H1 (cell line): ENCODE results near the gene GSTT4.

Source experiments
- BACH1 ChIP-seq: IDR thresholded peaks from 2 replicates; pipeline ENCODE4 v1.6.1; 2012; ENCODE audit warnings: low read length, improper control_type of control experiment
- CBX8 ChIP-seq: fragments of 300-800, 300-1000 bp; sonication (generic); IDR thresholded peaks from 2 replicates; pipeline ENCODE4 v1.7.1; 2016; ENCODE audit warnings: low read depth, low read length, borderline replicate concordance
- EGR1 ChIP-seq: IDR thresholded peaks from 2 replicates; pipeline ENCODE4 v1.6.1; 2011; ENCODE audit warnings: low read depth, low read length, borderline replicate concordance
- FOSL1 ChIP-seq: IDR thresholded peaks from 2 replicates; pipeline ENCODE4 v1.6.1; 2011; ENCODE audit warnings: mild to moderate bottlenecking, low read depth, low read length, moderate library complexity; ENCODE audit not compliant: insufficient read depth
- MAFK ChIP-seq: IDR thresholded peaks from 2 replicates; pipeline ENCODE4 v1.6.1; 2012; ENCODE audit warnings: low read depth, mild to moderate bottlenecking, improper control_type of control experiment, low read length
- POLR2A ChIP-seq, 2 experiments: IDR thresholded peaks; 1 replicate in 1 of 2; 2 replicates in 1 of 2; pipeline ENCODE4 v1.6.1; 2011; ENCODE audit warnings: low read depth in 2 of 2, low read length in 2 of 2, mild to moderate bottlenecking in 2 of 2; ENCODE audit errors: control extremely low read depth in 1 of 2
- POLR2AphosphoS5 ChIP-seq: IDR thresholded peaks from 2 replicates; pipeline ENCODE4 v1.6.1; 2011; ENCODE audit warnings: low read depth, low read length
- RAD21 ChIP-seq, 2 experiments: IDR thresholded peaks in 1 of 2; conservative IDR thresholded peaks in 1 of 2; 2 replicates each; pipeline ENCODE4 v1.6.1; 2011; ENCODE audit warnings: low read depth in 2 of 2, low read length in 2 of 2, improper control_type of control experiment in 1 of 2, inconsistent platforms in 1 of 2, mild to moderate bottlenecking in 1 of 2, moderate library complexity in 1 of 2
- RFX5 ChIP-seq: IDR thresholded peaks from 2 replicates; pipeline ENCODE4 v1.6.1; 2011; ENCODE audit warnings: low read depth, low read length, improper control_type of control experiment, borderline replicate concordance
- RXRA ChIP-seq: IDR thresholded peaks from 2 replicates; pipeline ENCODE4 v1.6.1; 2011; ENCODE audit warnings: low read depth, mild to moderate bottlenecking, low read length, moderate library complexity; ENCODE audit not compliant: insufficient read depth
- TF ChIP-seq, protein P1 (sequence below), 3 experiments: IDR thresholded peaks; 1 replicate in 2 of 3; 2 replicates in 1 of 3; pipeline versions ENCODE4 v1.5.1 to v1.6.1; 2011; ENCODE audit warnings: low read length in 3 of 3, mild to moderate bottlenecking in 3 of 3, inconsistent platforms in 2 of 3, low read depth in 1 of 3, moderate library complexity in 1 of 3; ENCODE audit not compliant: insufficient read depth in 1 of 3; ENCODE audit errors: control extremely low read depth in 1 of 3
- TF ChIP-seq, protein P2 (sequence below): IDR thresholded peaks from 2 replicates; pipeline ENCODE4 v1.6.1; 2011; ENCODE audit warnings: low read length, improper control_type of control experiment

DNA sequence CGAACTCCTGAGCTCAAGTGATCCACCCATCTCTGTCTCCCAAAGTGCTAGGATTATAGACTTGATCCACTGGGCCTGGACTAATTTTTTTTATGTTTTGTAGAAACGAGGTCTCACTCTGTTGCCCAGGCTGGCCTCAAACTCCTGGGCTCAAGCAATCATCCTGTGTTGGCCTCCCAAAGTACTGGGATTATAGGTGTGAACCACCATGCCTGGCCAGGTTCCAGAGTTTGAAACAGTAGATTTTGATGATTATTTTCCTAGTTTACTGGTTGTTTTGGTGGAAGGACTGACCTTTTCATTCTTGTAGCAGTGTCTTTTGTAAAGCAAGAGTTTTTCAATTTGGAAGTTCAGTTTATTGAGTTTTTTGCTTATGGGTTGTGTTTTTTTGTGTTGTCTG is 20.8 kb upstream of the GSTT4 start:
- TF ChIP-seq POLR2A (IDR thresholded peaks at IDR 0.05; ENCODE audit: control extremely low read depth in 1 of 2, low read depth in 2 of 2, low read length in 2 of 2) (no peak), BACH1 (no peak), POLR2AphosphoS5 (no peak), CBX8 (no peak), FOSL1 (no peak), RFX5 (no peak), RXRA (no peak), EGR1 (no peak), RAD21 (IDR thresholded peaks at IDR 0.05 in 1 of 2, conservative IDR thresholded peaks at IDR 0.05 in 1 of 2; ENCODE audit: low read depth in 2 of 2, low read length in 2 of 2) (no peak), MAFK (no peak)
- TF ChIP-seq, protein P1, sequence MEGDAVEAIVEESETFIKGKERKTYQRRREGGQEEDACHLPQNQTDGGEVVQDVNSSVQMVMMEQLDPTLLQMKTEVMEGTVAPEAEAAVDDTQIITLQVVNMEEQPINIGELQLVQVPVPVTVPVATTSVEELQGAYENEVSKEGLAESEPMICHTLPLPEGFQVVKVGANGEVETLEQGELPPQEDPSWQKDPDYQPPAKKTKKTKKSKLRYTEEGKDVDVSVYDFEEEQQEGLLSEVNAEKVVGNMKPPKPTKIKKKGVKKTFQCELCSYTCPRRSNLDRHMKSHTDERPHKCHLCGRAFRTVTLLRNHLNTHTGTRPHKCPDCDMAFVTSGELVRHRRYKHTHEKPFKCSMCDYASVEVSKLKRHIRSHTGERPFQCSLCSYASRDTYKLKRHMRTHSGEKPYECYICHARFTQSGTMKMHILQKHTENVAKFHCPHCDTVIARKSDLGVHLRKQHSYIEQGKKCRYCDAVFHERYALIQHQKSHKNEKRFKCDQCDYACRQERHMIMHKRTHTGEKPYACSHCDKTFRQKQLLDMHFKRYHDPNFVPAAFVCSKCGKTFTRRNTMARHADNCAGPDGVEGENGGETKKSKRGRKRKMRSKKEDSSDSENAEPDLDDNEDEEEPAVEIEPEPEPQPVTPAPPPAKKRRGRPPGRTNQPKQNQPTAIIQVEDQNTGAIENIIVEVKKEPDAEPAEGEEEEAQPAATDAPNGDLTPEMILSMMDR (IDR thresholded peaks at IDR 0.05; ENCODE audit: control extremely low read depth in 1 of 3, insufficient read depth in 1 of 3, low read depth in 1 of 3, low read length in 3 of 3) = no peak
- TF ChIP-seq, protein P2, sequence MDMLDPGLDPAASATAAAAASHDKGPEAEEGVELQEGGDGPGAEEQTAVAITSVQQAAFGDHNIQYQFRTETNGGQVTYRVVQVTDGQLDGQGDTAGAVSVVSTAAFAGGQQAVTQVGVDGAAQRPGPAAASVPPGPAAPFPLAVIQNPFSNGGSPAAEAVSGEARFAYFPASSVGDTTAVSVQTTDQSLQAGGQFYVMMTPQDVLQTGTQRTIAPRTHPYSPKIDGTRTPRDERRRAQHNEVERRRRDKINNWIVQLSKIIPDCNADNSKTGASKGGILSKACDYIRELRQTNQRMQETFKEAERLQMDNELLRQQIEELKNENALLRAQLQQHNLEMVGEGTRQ = no peak
